Sigmoid colon (tissue), 4 donors: ENCODE results near the gene SPRED2.

Source experiments
- EP300 ChIP-seq, 4 donors: sonication (generic); formaldehyde crosslinking; IDR thresholded peaks; one replicate each; pipeline ENCODE4 v1.6.1; 2017; ENCODE audit warnings: antibody characterized with exemption in 4 of 4
- POLR2A ChIP-seq, 2 donors: fragments of 450-650 bp; IDR thresholded peaks; one replicate each; pipeline ENCODE4 v1.6.1; 2016; ENCODE audit warnings: antibody characterized with exemption in 2 of 2, mild to moderate bottlenecking in 2 of 2, moderate library complexity in 2 of 2
- POLR2AphosphoS5 ChIP-seq, 4 donors: sonication (generic); formaldehyde crosslinking; IDR thresholded peaks; one replicate each; pipeline ENCODE4 v1.6.1; 2017; ENCODE audit warnings: antibody characterized with exemption in 4 of 4
- TF ChIP-seq, protein P1 (sequence below), 4 experiments: fragments of 450-650 bp in 3 of 4; fragments of 200-600 bp in 1 of 4; IDR thresholded peaks; one replicate each; pipeline ENCODE4 v1.5.1; 2016 to 2019; ENCODE audit warnings: antibody characterized with exemption in 4 of 4, mild to moderate bottlenecking in 3 of 4, moderate library complexity in 2 of 4

GRCh38 chr2:65374575-65374974, 57.8 kb downstream of the SPRED2 start:
- TF ChIP-seq POLR2A (IDR thresholded peaks at IDR 0.05) (no peak), EP300 (IDR thresholded peaks at IDR 0.05) (no peak), POLR2AphosphoS5 (IDR thresholded peaks at IDR 0.05) (no peak)
- TF ChIP-seq, protein P1, sequence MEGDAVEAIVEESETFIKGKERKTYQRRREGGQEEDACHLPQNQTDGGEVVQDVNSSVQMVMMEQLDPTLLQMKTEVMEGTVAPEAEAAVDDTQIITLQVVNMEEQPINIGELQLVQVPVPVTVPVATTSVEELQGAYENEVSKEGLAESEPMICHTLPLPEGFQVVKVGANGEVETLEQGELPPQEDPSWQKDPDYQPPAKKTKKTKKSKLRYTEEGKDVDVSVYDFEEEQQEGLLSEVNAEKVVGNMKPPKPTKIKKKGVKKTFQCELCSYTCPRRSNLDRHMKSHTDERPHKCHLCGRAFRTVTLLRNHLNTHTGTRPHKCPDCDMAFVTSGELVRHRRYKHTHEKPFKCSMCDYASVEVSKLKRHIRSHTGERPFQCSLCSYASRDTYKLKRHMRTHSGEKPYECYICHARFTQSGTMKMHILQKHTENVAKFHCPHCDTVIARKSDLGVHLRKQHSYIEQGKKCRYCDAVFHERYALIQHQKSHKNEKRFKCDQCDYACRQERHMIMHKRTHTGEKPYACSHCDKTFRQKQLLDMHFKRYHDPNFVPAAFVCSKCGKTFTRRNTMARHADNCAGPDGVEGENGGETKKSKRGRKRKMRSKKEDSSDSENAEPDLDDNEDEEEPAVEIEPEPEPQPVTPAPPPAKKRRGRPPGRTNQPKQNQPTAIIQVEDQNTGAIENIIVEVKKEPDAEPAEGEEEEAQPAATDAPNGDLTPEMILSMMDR (IDR thresholded peaks at IDR 0.05), result no peak
